PFSK-1 (cell line): ENCODE results near the gene TTI1.

ENCODE experiments used
- FOXP2 ChIP-seq: optimal IDR thresholded peaks from 2 replicates; pipeline ENCODE3; 2011; ENCODE audit warnings: borderline replicate concordance, control low read depth, inconsistent platforms; ENCODE audit not compliant: insufficient read depth; ENCODE audit errors: extremely low read length, extremely low read depth
- POLR2AphosphoS5 ChIP-seq: IDR thresholded peaks from 2 replicates; pipeline ENCODE4 v1.6.1; 2012; ENCODE audit warnings: low read depth, mild to moderate bottlenecking, control low read depth, low read length, moderate library complexity
- REST ChIP-seq, 2 experiments: IDR thresholded peaks; 2 replicates each; pipeline versions ENCODE4 v1.6.1 to v1.8.0; 2011 to 2012; ENCODE audit warnings: low read depth in 2 of 2, low read length in 2 of 2, control low read depth in 1 of 2, inconsistent platforms in 1 of 2, mild to moderate bottlenecking in 1 of 2, moderate library complexity in 1 of 2; ENCODE audit not compliant: insufficient read depth in 1 of 2
- SIN3A ChIP-seq: IDR thresholded peaks from 2 replicates; pipeline ENCODE4 v1.6.1; 2012; ENCODE audit warnings: mild to moderate bottlenecking, low read length, moderate library complexity, borderline replicate concordance; ENCODE audit not compliant: insufficient read depth
- TAF1 ChIP-seq: IDR thresholded peaks from 2 replicates; pipeline ENCODE4 v1.6.1; 2012; ENCODE audit warnings: low read length, control low read depth, borderline replicate concordance; ENCODE audit not compliant: insufficient read depth

TTI1 gene

DNA sequence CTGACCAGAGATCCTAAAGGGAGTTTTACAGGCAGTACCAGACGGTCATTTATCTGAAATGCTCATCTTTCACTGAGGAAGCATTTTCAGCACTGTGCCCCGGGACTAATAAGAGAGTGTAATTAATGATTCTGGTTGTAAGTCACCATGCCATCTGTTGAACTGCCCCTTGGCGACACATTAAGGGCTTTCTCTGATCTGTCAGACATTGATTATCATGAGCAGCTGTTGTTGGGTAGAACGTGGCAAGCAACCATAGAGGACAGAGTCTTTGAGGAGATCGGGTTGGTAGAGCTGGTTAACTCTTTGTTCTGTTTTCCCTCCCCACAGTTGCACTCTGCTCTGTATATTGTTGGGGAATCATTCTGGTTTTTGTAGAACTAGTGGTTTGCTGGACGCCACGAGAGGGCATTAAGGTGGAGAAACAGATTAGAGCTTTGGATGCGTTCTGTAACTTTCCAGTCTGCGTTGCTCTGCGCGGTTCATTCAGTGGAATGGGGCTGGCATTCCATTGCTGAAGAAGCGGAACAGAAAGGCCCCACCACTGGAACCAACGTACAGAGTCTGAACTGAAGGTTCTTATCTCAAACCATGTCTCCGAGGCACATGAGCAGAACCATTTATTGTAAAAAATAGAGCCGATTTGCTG is 34.6 kb upstream of the TTI1 start:
- no peak for TF ChIP-seq TAF1
- TF ChIP-seq POLR2AphosphoS5: no peak
- TF ChIP-seq REST (IDR thresholded peaks at IDR 0.05; ENCODE audit: insufficient read depth in 1 of 2, low read depth in 2 of 2, low read length in 2 of 2): no peak
- TF ChIP-seq FOXP2: no peak
- TF ChIP-seq SIN3A: no peak

GRCh38 chr20:38066969-38067716 is 33.9 kb upstream of the TTI1 start:
- no peak for TF ChIP-seq TAF1
- TF ChIP-seq REST (IDR thresholded peaks at IDR 0.05; ENCODE audit: insufficient read depth in 1 of 2, low read depth in 2 of 2, low read length in 2 of 2): no peak
- no peak for TF ChIP-seq SIN3A
- no peak for TF ChIP-seq POLR2AphosphoS5
- no peak for TF ChIP-seq FOXP2

GRCh38 chr20:38065764-38066375 is 32.6 kb upstream of the TTI1 start:
- TF ChIP-seq REST (IDR thresholded peaks at IDR 0.05; ENCODE audit: insufficient read depth in 1 of 2, low read depth in 2 of 2, low read length in 2 of 2): no peak
- no peak for TF ChIP-seq SIN3A
- TF ChIP-seq POLR2AphosphoS5: no peak
- no peak for TF ChIP-seq TAF1
- TF ChIP-seq FOXP2: no peak

GRCh38 chr20:38063911-38064530 is 30.8 kb upstream of the TTI1 start:
- TF ChIP-seq TAF1: no peak
- TF ChIP-seq SIN3A: no peak
- no peak for TF ChIP-seq FOXP2

- TF ChIP-seq FOXP2 (no peak), TAF1 (no peak), POLR2AphosphoS5 (no peak), SIN3A (no peak), REST (IDR thresholded peaks at IDR 0.05; ENCODE audit: insufficient read depth in 1 of 2, low read depth in 2 of 2, low read length in 2 of 2) (no peak)
Observed at GRCh38 chr20:38062890-38063289, 29.6 kb upstream of the TTI1 start.
